T-helper 1 cell (primary cell): ENCODE measurements around the gene PHGDH.
"Not testable (repeated sequence)": the region's sequence is repeated elsewhere in the genome, so short reads cannot be mapped to it uniquely, and the experiment has no call there.

Experiments
- DNase-seq, 5 donors: peaks; one replicate each; pipeline ENCODE4 v3.0.0-alpha.2; 2012 to 2020

The PHGDH gene

DNA sequence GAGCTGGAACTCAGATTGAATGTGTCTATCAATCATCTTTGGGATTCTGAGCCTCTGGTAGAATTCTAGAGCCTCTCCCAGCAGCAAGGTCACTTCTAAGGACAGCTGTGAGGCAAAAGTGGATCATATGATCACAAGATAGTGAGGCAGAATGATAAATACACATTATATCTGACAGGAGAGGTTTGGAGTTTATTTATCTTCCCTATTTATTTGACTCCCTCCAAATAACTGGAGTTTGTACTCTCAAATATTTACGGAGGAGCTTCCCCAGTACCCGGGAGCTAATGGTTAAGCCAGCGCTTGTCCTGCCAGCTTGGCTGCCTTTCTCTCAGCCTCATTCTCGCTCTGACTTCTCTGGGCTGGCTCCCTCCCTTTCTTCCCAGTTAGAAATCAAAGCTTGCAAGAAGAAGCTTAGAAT lies 54.6 kb downstream of the PHGDH start:
- DNase-seq, result no peak

DNA sequence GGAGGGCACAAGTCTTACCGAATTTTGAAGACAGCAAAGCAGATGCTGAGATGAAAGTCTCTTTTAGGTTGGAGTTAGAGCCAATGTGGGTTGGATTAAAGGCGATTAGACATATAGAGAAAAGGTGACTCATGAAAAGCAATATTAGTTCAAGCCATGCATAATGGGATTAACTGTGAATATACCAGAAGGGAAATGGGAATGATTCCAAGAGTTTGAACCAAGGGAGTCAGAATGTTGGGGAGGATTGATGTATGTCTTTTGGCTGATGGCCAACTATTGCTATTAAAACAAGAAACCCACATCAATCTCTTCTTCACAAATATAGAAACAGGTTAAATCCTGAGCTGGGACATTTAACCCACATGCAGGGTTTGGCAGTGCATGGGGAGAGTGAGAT lies 55.8 kb downstream of the PHGDH start:
- no peak for DNase-seq

DNA sequence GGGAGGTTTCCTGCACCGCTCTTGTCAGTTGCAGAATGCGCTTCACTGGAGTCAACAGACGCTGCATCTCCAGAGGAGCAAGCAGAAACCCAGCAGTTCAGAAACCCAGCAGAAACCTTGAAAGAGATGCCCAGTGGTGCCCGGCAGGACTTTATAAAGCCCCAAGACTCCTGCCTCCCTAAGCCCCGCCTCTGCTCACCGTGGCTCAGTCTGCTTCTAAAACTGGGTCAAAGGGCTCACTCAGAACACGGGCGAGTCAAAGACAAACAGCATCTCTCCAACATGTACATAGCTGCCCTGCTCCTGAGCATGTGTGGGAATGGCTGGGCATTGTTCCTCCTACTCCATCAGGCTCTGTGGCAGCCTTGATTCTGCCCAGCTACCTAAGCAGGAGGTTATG lies 57.0 kb downstream of the PHGDH start, which contains the start of gene HMGCS2:
Gene HMGCS2 (minus strand): TSS at position 128 of the 400 bp plus-strand sequence. CDS start 61 bp downstream, at position 67.
- no peak for DNase-seq

- DNase-seq, result no peak
Measured at GRCh38 chr1:119771016-119771415, 59.3 kb downstream of the PHGDH start.

GRCh38 chr1:119771770-119772169 lies 60.0 kb downstream of the PHGDH start:
- no peak for DNase-seq

DNA sequence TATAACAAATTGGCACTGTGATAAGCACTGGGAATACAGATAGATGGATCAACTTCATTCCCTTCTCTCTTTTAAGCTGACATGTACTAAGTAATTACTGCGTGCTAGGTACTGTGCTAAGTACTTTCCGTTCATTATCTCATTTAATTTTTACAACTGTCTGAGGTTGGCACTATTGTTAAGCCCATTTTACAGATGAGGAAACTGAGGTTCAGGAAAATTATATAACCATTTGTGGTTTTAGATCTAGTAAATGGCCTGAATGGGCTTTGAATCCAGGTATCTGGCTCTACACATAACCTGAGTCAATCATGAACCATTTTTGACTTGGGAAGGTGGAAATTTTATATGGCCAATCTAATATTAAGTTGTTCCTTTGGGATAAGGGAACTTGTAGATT lies 60.6 kb downstream of the PHGDH start:
- no peak for DNase-seq

DNA sequence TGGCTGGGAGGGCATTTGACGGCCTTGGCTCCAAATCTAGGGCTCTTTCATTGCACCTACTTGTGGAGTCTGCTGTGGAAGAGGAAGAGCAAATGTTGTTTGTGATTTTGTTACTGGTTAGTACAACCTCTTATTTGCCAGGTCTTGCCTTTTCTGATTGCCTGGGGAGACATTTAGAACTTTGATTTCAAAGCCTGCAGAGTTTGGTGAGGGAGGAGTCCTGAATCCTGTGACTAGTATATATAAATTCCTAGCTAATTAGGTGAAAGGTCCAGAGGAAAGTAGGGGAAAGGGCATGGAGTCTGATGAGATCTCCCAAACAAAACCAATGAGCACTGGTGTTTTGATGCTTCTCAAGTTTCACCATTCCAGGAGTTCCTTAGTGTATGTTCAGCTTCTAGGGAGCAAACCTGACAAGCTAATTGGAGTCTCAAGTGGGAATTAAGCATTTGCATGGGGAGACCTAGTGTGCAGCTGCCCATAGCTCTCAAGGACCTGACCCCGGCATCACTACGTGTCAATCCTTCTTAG lies 62.0 kb downstream of the PHGDH start:
- DNase-seq, result no peak

DNA sequence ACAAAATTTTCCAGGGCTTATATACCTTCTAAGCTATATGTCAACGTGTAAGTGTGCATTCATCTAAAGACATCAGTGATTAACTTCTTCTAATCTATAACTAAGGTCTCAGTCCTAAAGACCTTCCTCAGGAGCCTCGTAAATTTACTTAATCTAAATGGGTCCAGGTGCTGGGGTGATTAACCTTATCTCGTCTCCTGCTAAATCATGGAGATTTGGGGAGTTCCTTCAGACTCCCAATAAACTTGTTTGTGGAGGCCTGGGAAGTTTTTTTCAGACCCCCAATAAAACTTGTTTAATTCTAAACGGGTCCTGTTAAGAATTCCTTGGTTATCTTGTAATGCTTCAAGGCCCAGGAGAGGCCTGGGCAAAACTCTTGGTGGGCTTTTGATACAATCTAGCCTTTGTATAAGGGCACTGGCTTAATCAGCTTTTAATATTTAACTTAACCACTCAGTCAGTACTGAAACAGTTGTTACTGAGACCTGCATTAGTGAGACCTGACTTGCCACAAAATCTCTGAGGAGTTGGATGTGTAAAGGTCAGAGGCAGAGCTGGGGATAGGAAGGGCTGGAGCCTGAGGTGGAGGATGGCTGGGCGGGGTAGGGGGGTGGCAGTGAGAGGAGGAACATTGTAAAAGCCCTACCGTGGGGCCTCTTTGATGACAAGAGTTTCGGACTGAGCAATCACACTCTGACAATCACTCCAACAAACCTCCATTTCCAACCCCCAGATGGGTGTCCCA lies 63.2 kb downstream of the PHGDH start:
- no peak for DNase-seq

- DNase-seq, result no peak
Measured at GRCh38 chr1:119778359-119778758, 66.6 kb downstream of the PHGDH start.

GRCh38 chr1:119778886-119779560 lies 67.3 kb downstream of the PHGDH start:
- no peak for DNase-seq

- no peak for DNase-seq
Measured at GRCh38 chr1:119779869-119780356, 68.2 kb downstream of the PHGDH start.

DNA sequence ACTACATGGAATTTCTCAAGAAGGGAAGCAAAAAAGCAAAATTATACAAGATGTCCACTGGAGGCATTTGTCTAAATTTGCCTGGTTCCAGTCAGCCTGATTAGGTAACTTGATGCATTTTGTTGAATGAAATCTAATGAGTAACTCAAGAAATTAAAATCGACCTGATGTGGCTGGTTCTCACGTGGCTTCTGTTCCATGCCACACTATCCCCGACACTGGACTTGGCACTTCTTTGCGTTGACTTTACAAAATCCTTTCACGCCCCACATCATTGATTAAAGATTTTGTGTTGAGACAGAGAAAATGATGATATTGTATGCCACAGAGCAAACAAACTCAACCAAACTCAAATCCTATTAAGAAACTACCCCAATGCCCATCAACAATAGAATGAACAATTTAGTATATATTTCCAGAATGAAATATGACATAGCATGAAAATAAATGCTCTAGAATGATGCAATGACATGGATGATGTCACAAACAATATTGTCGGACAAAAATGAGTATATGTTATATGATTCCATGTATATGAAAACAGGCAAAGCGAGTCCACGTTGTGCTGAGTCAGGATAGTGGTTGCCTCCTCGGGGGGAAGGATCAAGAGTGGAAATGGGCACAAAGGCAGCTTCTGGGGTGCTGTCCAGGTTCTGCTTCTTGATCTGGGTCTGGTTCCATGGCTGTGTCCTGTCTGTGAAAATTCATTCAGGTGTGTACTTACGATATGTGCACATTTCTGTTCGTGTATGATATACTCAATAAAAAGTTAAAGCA lies 69.9 kb downstream of the PHGDH start:
- no peak for DNase-seq

DNA sequence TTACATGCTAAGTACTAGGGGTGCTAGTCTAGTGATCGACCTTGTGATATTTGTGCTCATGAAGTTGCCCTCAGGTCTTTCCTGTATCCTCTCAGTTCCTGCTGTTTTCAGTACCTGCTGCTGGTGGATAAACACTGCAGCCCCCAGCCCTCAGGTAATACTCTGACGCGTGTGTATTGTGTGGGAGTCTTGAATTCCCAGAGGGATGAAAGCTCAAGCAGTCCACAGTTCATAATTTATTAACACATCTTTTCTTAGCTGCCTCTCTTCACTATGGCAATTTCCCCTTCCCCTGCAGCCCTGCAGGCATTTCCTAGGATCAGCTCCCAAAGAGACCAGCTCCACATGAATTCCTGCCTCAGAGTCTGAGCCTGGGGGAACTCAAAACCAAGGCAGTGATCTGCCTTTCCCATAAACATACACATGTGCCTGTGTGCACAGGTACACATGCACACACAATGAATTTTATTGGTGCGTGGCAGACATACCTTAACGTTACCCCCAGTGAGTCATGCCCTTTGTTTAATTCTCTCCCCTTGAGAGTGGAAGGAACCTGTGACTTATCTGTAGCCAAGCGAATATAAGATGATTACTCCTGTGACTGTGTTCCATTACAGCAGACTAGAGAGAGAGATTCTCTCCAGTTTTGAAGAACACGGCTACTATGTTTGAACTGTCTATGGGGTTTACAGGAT lies 71.0 kb downstream of the PHGDH start:
- DNase-seq, result no peak

DNA sequence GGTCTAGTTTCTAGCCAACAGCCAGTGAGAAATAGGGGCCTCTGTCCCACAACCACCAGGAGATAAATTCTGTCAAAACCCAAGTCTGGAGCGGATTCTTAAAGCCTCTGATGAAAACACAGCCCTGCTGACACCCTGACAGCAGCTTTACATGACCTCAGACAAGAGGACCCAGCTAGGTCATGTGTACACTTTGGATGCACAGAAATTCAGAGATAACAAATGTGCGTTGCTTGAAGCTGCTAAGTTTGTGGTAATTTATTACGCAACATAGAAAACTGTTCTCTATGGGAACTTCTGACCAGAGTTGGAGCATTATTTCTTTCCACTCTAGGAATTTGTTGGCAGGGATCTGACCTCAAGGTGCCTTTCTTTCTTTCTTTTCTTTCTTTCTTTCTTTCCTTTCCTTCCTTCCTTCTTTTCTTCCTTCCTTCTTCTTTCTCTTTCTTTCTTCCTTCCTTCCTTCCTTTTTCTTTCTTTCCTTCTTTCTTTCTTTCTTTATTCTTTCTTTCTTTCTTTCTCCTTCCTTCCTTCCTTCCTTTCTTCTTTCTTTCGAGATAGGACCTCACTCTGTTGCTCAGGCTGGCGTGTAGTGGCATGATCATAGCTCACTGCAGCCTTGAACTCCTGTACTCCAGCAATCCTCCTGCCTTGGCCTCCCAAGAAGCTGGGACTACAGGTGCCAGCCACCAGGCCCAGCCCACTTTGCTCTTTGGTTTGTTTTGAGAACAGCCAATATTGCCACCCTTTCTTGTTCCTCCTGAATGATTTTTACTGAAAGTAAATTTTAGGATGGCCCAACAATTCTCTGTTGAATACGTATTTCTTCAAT lies 71.8 kb downstream of the PHGDH start:
- DNase-seq, result no peak

DNA sequence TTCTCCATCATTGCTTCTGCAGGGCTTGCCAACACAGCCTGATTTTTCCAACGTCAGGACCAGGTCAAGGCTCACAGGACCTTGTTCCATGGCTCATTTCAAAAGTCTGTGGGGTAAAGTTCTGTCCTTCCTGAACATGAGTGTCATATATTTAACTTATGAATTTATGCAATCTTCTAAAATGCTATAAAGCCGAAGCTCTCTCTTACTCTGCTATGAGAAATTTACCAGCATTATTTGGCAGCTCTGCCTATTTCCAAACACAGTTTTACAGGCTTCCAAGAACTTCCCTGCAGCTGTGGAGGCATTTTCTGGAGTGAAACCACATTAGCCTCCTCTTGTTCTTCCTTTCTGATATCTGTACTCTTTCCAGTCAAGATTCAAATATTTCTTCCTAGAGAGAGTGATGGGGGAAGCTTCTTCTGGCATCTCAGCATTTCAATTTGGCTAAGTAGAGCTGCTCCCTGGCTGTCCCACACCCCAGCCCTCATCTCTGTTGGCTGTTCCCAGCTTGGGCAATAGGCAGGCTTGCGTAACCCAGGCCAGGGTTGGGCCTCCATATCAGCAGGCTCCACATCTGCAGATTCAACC lies 72.6 kb downstream of the PHGDH start:
- no peak for DNase-seq

- not testable (repeated sequence) for DNase-seq
Measured at GRCh38 chr1:119786046-119786445, 74.3 kb downstream of the PHGDH start.

GRCh38 chr1:119786473-119787050 lies 74.8 kb downstream of the PHGDH start:
- DNase-seq, result peak in 1 of 5 donors; percentile 79

DNA sequence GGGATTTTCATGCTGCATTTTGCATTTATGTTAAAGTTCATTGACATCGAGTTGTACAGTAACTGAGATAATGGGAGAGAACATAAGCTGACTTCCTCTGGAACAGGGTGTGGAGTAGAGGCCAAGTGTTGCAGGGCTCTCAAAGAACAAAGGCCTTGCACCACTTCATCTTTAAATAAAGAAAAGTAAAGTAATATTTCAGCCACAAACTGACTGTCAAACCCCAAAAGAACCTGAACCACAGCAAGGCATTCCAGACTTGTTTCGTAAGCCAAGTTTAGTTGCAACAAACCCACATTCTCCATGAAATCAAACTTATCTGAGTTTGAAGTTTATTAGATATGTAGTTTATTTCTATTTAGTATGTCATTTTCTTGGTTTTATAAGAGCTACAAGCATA lies 76.0 kb downstream of the PHGDH start:
- no peak for DNase-seq

- DNase-seq, result no peak
Measured at GRCh38 chr1:119790451-119791198, 78.9 kb downstream of the PHGDH start.

GRCh38 chr1:119791377-119791776 lies 79.6 kb downstream of the PHGDH start:
- DNase-seq, result no peak
